ENCODE data around the gene MARS1. TPM values are rescaled to one million over a fixed set of nuclear protein-coding genes. Genes with fewer than 3 reads are reported as not detected.

Gene MARS1
- total and polyA plus RNA-seq, 7 donors = 41.2 to 97.4 (median 83.6) TPM

GRCh38 chr12:57458665-57459054 lies 29.2 kb upstream of the MARS1 start:
- peaks cover 38% of the 10 kb centered on the region for H3K4me1 ChIP-seq
- peak overlapping the region; percentile 61 for H3K27ac ChIP-seq
- TF ChIP-seq CTCF (IDR thresholded peaks at IDR 0.05) = no peak
- intact Hi-C loops (cut with DNase I) = loop anchor here in 1 of 2 donors (2.0 to 5.0 kb wide), 2 partner anchors 150 to 196 kb away; no protein-coding TSS in a partner anchor
- no peaks in the 10 kb centered on the region for H3K36me3 ChIP-seq (ENCODE audit: insufficient read depth in 1 of 2, low read depth in 1 of 2)
- 36 to 57% (median 38%) methylated on average over 3 of the region's 3 CpGs for WGBS, 3 donors
- H3K27me3 ChIP-seq (ENCODE audit: insufficient read depth in 3 of 3, low read length in 2 of 3) = peaks cover 0 to 8% (median 6%) of the 10 kb centered on the region in 3 donors
- no peak for ATAC-seq
- H3K4me3 ChIP-seq = peak overlapping the region; percentile 77
- no peaks in the 10 kb centered on the region for H3K9me3 ChIP-seq
- DNase-seq = no peak

GRCh38 chr12:57459055-57459749 lies 28.7 kb upstream of the MARS1 start:
- Histone ChIP-seq H3K4me1 (peaks cover 38% of the 10 kb centered on the region), H3K9me3 (no peaks in the 10 kb centered on the region), H3K27me3 (ENCODE audit: insufficient read depth in 3 of 3, low read length in 2 of 3) (peaks cover 0 to 8% (median 6%) of the 10 kb centered on the region in 3 donors), H3K4me3 (peak overlapping the region; percentile 77), H3K36me3 (ENCODE audit: insufficient read depth in 1 of 2, low read depth in 1 of 2) (no peaks in the 10 kb centered on the region), H3K27ac (peak overlapping the region; percentile 61)
- ATAC-seq (peak; percentile 63 to 80 (median 72)), DNase-seq (peak; percentile 94 to 96)
- intact Hi-C loops (cut with DNase I) = loop anchor here in 1 of 2 donors (2.0 to 5.0 kb wide), 2 partner anchors 150 to 197 kb away; no protein-coding TSS in a partner anchor
- 0 to 1% (median 0%) methylated on average over 24 of the region's 24 CpGs for WGBS, 3 donors
- TF ChIP-seq CTCF (IDR thresholded peaks at IDR 0.05) = peak; percentile 89

- TF ChIP-seq CTCF (IDR thresholded peaks at IDR 0.05) = no peak
- peaks cover 0 to 8% (median 6%) of the 10 kb centered on the region in 3 donors for H3K27me3 ChIP-seq (ENCODE audit: insufficient read depth in 3 of 3, low read length in 2 of 3)
- peaks cover 35% of the 10 kb centered on the region for H3K4me1 ChIP-seq
- intact Hi-C loops (cut with DNase I) = loop anchor here (2.0 to 10.0 kb wide), 5 partner anchors 151 to 245 kb away; partner anchors contain the start of gene NXPH4 (in 1 of the 2)
- peak within 1 kb of the TSS; percentile 77 for H3K4me3 ChIP-seq
- no peak for ATAC-seq
- WGBS, 3 donors = 2 to 11% (median 4%) methylated on average over 3 to 35 of the region's 36 CpGs
- no peaks in the 10 kb centered on the region for H3K36me3 ChIP-seq (ENCODE audit: insufficient read depth in 1 of 2, low read depth in 1 of 2)
- no peaks in the 10 kb centered on the region for H3K9me3 ChIP-seq
- peak within 1 kb of the TSS; percentile 61 for H3K27ac ChIP-seq
- no peak for DNase-seq
Measured at GRCh38 chr12:57459750-57460467, 28.0 kb upstream of the MARS1 start, which contains the start of gene GLI1. GLI1 (plus strand) TSS chr12:57459785; CDS start chr12:57463692, 3,907 bp downstream.

GRCh38 chr12:57460468-57460784 lies 27.4 kb upstream of the MARS1 start:
- H3K36me3 ChIP-seq (ENCODE audit: insufficient read depth in 1 of 2, low read depth in 1 of 2) = no peaks in the 10 kb centered on the region
- ATAC-seq = no peak
- H3K4me1 ChIP-seq = peaks cover 30% of the 10 kb centered on the region
- intact Hi-C loops (cut with DNase I) = loop anchor here (5.0 to 10.0 kb wide), 3 partner anchors 162 to 246 kb away; partner anchors contain the start of gene NXPH4 (in 1 of the 2)
- no peak overlapping the region for H3K27ac ChIP-seq
- H3K4me3 ChIP-seq = peak overlapping the region; percentile 77
- no peaks in the 10 kb centered on the region for H3K9me3 ChIP-seq
- H3K27me3 ChIP-seq (ENCODE audit: insufficient read depth in 3 of 3, low read length in 2 of 3) = peaks cover 0 to 8% (median 6%) of the 10 kb centered on the region in 3 donors
- WGBS, 3 donors = 6 to 17% (median 6%) methylated on average over 6 of the region's 6 CpGs
- no peak for TF ChIP-seq CTCF (IDR thresholded peaks at IDR 0.05)
- no peak for DNase-seq

All from psoas muscle (tissue), 8 donors.